ENCODE measurements around the gene HTT-AS.

The HTT-AS gene

DNA sequence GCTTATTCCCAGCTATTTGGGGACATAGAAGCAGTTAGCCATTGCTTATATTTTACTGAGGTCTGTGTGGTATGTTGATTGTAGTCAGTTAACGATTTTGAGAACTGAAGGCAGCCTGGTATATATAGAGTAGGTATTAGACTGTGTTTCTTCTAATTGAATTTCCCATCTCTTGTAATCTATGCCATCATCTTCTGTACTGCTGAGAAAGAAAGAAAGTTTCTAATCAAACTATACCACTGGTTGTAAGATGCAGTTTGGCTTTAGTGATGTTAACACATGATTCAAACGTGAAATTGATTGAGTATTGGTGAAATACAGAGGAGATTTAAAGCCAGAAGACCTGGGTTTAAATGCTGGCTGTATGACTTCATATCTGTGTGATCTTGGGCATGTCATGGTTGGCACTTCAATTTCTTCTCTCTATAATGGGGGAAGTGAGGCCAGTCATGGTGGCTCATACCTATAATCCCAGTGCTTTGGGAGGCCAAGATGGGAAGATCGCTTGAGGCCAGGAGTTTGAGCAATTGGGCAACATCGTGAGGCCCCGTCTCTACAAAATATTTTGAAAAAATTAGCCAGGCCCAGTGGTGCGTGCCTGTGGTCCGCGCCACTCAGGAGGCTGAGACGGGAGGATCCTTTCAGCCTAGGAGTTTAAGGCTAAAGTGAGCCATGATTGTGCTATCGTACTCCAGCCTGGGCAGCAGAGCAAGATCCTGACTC is 11.8 kb upstream of the HTT-AS start:
- TF ChIP-seq, protein P1, sequence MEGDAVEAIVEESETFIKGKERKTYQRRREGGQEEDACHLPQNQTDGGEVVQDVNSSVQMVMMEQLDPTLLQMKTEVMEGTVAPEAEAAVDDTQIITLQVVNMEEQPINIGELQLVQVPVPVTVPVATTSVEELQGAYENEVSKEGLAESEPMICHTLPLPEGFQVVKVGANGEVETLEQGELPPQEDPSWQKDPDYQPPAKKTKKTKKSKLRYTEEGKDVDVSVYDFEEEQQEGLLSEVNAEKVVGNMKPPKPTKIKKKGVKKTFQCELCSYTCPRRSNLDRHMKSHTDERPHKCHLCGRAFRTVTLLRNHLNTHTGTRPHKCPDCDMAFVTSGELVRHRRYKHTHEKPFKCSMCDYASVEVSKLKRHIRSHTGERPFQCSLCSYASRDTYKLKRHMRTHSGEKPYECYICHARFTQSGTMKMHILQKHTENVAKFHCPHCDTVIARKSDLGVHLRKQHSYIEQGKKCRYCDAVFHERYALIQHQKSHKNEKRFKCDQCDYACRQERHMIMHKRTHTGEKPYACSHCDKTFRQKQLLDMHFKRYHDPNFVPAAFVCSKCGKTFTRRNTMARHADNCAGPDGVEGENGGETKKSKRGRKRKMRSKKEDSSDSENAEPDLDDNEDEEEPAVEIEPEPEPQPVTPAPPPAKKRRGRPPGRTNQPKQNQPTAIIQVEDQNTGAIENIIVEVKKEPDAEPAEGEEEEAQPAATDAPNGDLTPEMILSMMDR (IDR thresholded peaks at IDR 0.05), result no peak

DNA sequence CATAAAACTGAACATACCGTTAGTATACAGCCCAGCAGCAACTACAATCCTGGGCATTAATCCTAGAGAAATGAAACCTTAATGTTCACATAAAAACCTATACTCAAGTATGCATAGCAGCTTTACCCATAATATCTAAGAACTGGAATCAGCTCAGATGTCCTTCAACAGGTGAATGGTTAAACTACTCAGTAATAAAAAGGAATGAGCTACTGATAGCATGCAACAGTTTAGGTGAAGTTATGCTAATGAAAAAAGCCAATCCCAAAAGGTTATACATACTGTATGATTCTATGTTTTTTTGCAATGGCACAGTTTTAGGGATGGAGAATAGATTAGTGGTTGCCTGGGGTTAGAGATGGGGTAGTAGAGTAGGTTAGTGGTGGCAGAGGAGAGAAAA is 9.4 kb upstream of the HTT-AS start:
- TF ChIP-seq, protein P1 (IDR thresholded peaks at IDR 0.05), result no peak

DNA sequence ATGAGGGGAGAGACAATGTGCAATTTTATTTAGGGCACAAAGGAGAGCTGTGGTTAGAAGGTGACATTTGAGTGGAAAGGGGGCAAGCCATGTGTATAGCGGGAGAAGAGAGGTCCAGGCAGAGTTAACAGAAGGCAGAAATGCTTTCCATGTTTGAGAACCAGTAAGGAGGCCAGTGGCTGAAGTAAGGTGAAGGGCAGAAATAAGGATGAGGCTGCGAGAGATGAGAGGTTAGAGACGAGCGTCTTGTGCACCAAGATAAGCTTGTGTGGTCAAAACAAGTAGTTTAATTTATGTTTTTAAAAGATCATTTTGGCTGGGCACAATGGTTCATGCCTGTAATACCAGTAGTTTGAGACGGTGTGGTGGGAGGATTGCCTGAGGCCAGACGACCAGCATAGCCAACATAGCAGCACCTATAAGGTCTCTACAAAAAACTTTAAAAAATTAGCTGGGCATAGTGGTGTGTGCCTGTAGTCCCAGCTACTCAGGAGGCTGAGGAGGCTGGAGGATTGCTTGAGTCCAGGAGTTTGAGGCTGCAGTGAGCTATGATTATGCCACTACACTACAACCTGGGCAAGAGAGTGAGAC is 8.7 kb upstream of the HTT-AS start:
- TF ChIP-seq, protein P1 (IDR thresholded peaks at IDR 0.05), result no peak

DNA sequence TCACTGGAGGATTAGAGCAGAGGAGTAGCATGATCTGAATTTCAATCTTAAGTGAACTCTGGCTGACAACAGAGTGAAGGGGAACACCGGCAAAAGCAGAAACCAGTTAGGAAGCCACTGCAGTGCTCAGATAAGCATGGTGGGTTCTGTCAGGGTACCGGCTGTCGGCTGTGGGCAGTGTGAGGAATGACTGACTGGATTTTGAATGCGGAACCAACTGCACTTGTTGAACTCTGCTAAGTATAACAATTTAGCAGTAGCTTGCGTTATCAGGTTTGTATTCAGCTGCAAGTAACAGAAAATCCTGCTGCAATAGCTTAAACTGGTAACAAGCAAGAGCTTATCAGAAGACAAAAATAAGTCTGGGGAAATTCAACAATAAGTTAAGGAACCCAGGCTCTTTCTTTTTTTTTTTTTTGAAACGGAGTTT is 5.4 kb upstream of the HTT-AS start:
- TF ChIP-seq, protein P1 (IDR thresholded peaks at IDR 0.05), result no peak

DNA sequence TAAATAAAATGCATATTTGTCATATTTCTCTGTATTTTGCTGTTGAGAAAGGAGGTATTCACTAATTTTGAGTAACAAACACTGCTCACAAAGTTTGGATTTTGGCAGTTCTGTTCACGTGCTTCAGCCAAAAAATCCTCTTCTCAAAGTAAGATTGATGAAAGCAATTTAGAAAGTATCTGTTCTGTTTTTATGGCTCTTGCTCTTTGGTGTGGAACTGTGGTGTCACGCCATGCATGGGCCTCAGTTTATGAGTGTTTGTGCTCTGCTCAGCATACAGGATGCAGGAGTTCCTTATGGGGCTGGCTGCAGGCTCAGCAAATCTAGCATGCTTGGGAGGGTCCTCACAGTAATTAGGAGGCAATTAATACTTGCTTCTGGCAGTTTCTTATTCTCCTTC is 3.5 kb upstream of the HTT-AS start:
- TF ChIP-seq, protein P1 (IDR thresholded peaks at IDR 0.05), result no peak

DNA sequence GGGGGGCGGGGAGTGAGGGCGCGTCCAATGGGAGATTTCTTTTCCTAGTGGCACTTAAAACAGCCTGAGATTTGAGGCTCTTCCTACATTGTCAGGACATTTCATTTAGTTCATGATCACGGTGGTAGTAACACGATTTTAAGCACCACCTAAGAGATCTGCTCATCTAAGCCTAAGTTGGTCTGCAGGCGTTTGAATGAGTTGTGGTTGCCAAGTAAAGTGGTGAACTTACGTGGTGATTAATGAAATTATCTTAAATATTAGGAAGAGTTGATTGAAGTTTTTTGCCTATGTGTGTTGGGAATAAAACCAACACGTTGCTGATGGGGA is 1.3 kb upstream of the HTT-AS start:
- TF ChIP-seq, protein P1 (IDR thresholded peaks at IDR 0.05), result no peak

DNA sequence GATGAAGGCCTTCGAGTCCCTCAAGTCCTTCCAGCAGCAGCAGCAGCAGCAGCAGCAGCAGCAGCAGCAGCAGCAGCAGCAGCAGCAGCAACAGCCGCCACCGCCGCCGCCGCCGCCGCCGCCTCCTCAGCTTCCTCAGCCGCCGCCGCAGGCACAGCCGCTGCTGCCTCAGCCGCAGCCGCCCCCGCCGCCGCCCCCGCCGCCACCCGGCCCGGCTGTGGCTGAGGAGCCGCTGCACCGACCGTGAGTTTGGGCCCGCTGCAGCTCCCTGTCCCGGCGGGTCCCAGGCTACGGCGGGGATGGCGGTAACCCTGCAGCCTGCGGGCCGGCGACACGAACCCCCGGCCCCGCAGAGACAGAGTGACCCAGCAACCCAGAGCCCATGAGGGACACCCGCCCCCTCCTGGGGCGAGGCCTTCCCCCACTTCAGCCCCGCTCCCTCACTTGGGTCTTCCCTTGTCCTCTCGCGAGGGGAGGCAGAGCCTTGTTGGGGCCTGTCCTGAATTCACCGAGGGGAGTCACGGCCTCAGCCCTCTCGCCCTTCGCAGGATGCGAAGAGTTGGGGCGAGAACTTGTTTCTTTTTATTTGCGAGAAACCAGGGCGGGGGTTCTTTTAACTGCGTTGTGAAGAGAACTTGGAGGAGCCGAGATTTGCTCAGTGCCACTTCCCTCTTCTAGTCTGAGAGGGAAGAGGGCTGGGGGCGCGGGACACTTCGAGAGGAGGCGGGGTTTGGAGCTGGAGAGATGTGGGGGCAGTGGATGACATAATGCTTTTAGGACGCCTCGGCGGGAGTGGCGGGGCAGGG is 711 bp upstream of the HTT-AS start:
- TF ChIP-seq, protein P1 (IDR thresholded peaks at IDR 0.05), result no peak
